ENCODE data around the gene RAB3D. TPM values are rescaled to one million over a fixed set of nuclear protein-coding genes. Genes with fewer than 3 reads are reported as not detected.

Gene RAB3D
- total RNA-seq, 1 donor from 2014 or later, result 33.6 TPM

- intact Hi-C loops (cut with DNase I), result no loop called here
- H3K9me3 ChIP-seq, result no peaks in the 10 kb centered on the region
- no peak overlapping the region for H3K27ac ChIP-seq
- TF ChIP-seq CTCF (IDR thresholded peaks at IDR 0.05), result no peak
- H3K4me1 ChIP-seq, result no peaks in the 10 kb centered on the region
- H3K27me3 ChIP-seq, result no peaks in the 10 kb centered on the region
- H3K36me3 ChIP-seq, result no peaks in the 10 kb centered on the region
- H3K4me3 ChIP-seq, result no peak overlapping the region
- no peak for DNase-seq (ENCODE audit: low spot score in 2 of 2)
Measured at GRCh38 chr19:11278670-11279069, 60.8 kb downstream of the RAB3D start.

DNA sequence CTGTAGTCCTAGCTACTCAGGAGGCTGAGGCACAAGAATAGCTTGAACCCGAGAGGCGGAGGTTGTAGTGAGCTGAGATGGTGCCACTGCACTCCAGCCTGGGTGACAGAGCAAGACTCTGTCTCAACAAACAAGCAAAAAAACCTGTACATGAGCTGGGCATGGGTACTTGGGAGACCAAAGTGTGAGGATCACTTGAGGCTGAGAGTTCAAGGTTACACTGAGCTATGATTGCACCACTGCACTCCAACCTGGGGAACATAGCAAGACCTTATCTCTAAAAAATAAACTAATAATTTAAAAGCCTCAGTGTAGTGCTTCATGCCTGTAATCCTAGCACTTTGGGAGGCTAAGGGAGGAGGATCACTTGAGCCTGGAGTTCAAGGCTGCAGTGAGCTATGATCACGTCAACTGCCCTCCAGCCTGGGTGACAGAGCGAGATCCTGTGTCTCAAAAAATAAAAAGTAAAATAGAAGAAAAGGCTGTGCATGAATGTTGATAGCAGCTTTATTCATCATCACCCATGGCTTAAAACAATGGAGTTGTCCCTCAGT is 64.8 kb downstream of the RAB3D start:
- H3K9me3 ChIP-seq, result no peaks in the 10 kb centered on the region
- no peak for TF ChIP-seq CTCF (IDR thresholded peaks at IDR 0.05)
- no peaks in the 10 kb centered on the region for H3K27me3 ChIP-seq
- H3K4me3 ChIP-seq, result no peak overlapping the region
- no peak overlapping the region for H3K27ac ChIP-seq
- intact Hi-C loops (cut with DNase I), result no loop called here
- H3K4me1 ChIP-seq, result no peaks in the 10 kb centered on the region
- H3K36me3 ChIP-seq, result no peaks in the 10 kb centered on the region
- no peak for DNase-seq (ENCODE audit: low spot score in 2 of 2)

GRCh38 chr19:11273989-11274388 is 65.5 kb downstream of the RAB3D start:
- no peak for TF ChIP-seq CTCF (IDR thresholded peaks at IDR 0.05)
- Histone ChIP-seq H3K4me1 (no peaks in the 10 kb centered on the region), H3K27me3 (no peaks in the 10 kb centered on the region), H3K4me3 (no peak overlapping the region), H3K9me3 (no peaks in the 10 kb centered on the region), H3K36me3 (no peaks in the 10 kb centered on the region), H3K27ac (no peak overlapping the region)
- intact Hi-C loops (cut with DNase I), result no loop called here
- DNase-seq (ENCODE audit: low spot score in 2 of 2), result no peak

GRCh38 chr19:11273296-11273695 is 66.2 kb downstream of the RAB3D start:
- no peak for DNase-seq (ENCODE audit: low spot score in 2 of 2)
- H3K4me3 ChIP-seq, result no peak overlapping the region
- H3K27ac ChIP-seq, result no peak overlapping the region
- no peaks in the 10 kb centered on the region for H3K36me3 ChIP-seq
- H3K4me1 ChIP-seq, result no peaks in the 10 kb centered on the region
- intact Hi-C loops (cut with DNase I), result no loop called here
- no peaks in the 10 kb centered on the region for H3K27me3 ChIP-seq
- no peak for TF ChIP-seq CTCF (IDR thresholded peaks at IDR 0.05)
- no peaks in the 10 kb centered on the region for H3K9me3 ChIP-seq

Other genes starting within 250 kb of the RAB3D start
- 1.1 TPM for gene SPC24, start 183.9 kb downstream of the RAB3D start, total RNA-seq
- 572 TPM for gene KANK2, start 142.1 kb downstream of the RAB3D start, total RNA-seq
- gene ANGPTL8, start 100.0 kb downstream of the RAB3D start, total RNA-seq, result not detected
- 140 TPM for gene DOCK6, start 77.1 kb downstream of the RAB3D start, total RNA-seq
- gene TSPAN16, start 43.5 kb downstream of the RAB3D start, total RNA-seq, result not detected
- gene TMEM205, start 6.6 kb upstream of the RAB3D start, total RNA-seq, result 225 TPM
- gene CCDC159, start 6.9 kb upstream of the RAB3D start, total RNA-seq, result 79.0 TPM
- 61.4 TPM for gene PLPPR2, start 15.8 kb upstream of the RAB3D start, total RNA-seq
- gene SWSAP1, start 35.0 kb upstream of the RAB3D start, total RNA-seq, result 4.5 TPM
- gene EPOR, start 44.7 kb upstream of the RAB3D start, total RNA-seq, result 0.21 TPM
- 63.2 TPM for gene RGL3, start 79.7 kb upstream of the RAB3D start, total RNA-seq
- not detected for gene ODAD3, start 95.5 kb upstream of the RAB3D start, total RNA-seq
- 208 TPM for gene PRKCSH, start 96.0 kb upstream of the RAB3D start, total RNA-seq
- not detected for gene ELAVL3, start 141.4 kb upstream of the RAB3D start, total RNA-seq
- gene ZNF653, start 166.2 kb upstream of the RAB3D start, total RNA-seq, result 7.6 TPM
- 27.5 TPM for gene ECSIT, start 189.5 kb upstream of the RAB3D start, total RNA-seq
- 477 TPM for gene CNN1, start 199.2 kb upstream of the RAB3D start, total RNA-seq
- 28.9 TPM for gene ELOF1, start 219.6 kb upstream of the RAB3D start, total RNA-seq
- gene ACP5, start 238.0 kb upstream of the RAB3D start, total RNA-seq, result not detected

Measured in ascending aorta (tissue), 2 donors.